Peyer's patch (tissue), 4 donors: ENCODE results near the gene CORO1C.

Source experiments
- POLR2A ChIP-seq, 2 donors: fragments of 450-650 bp; IDR thresholded peaks; one replicate each; pipeline ENCODE4 v1.5.1; 2017; ENCODE audit warnings: antibody characterized with exemption in 2 of 2, mild to moderate bottlenecking in 2 of 2, moderate library complexity in 2 of 2
- TF ChIP-seq, protein P1 (sequence below), 6 experiments: fragments of 450-650 bp in 4 of 6; fragments of 200-600 bp in 2 of 6; sonication (generic) in 1 of 6; IDR thresholded peaks; one replicate each; pipeline ENCODE4 v1.5.1; 2017 to 2019; ENCODE audit warnings: antibody characterized with exemption in 6 of 6, mild to moderate bottlenecking in 3 of 6, moderate library complexity in 1 of 6

DNA sequence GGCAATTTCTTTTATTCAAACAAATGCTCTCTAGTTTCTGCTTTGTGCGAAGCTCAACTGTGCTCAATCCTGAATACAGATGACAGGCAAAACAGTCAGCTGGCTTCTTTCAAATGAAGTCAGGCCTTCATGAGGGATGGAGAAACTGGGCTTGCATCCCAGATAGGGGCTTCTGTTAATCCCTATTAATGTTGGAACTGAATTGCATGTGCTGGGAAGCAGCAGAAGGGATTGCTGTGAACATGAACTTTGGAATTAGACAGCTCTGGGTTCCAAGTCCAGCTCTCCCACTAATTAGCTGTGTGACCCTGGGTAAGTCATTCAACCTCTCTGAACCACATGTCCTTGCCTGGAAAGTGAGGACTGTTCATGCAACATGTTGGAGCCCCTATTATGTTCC, 21.1 kb upstream of the CORO1C start:
- TF ChIP-seq, protein P1, sequence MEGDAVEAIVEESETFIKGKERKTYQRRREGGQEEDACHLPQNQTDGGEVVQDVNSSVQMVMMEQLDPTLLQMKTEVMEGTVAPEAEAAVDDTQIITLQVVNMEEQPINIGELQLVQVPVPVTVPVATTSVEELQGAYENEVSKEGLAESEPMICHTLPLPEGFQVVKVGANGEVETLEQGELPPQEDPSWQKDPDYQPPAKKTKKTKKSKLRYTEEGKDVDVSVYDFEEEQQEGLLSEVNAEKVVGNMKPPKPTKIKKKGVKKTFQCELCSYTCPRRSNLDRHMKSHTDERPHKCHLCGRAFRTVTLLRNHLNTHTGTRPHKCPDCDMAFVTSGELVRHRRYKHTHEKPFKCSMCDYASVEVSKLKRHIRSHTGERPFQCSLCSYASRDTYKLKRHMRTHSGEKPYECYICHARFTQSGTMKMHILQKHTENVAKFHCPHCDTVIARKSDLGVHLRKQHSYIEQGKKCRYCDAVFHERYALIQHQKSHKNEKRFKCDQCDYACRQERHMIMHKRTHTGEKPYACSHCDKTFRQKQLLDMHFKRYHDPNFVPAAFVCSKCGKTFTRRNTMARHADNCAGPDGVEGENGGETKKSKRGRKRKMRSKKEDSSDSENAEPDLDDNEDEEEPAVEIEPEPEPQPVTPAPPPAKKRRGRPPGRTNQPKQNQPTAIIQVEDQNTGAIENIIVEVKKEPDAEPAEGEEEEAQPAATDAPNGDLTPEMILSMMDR (IDR thresholded peaks at IDR 0.05) = no peak
- no peak for TF ChIP-seq POLR2A (IDR thresholded peaks at IDR 0.05)
